ENCODE results near the gene PIGH. TPM values are rescaled to one million over a fixed set of nuclear protein-coding genes. Genes with fewer than 3 reads are reported as not detected.
A peak's percentile ranks its signal among the peaks of the same experiment; 100 is the strongest.

Gene PIGH
- polyA plus RNA-seq, 2 of the 4 experiments (the other 2 are of a cell fraction) = 21.1 to 37.2 TPM

- Histone ChIP-seq H3K27ac (no peak overlapping the region), H3K9me3 (no peaks in the 10 kb centered on the region), H3K4me2 (no peak overlapping the region), H3K4me3 (no peak overlapping the region), H3K4me1 (no peaks in the 10 kb centered on the region)
- 71% methylated on average over 7 of the region's 7 CpGs for WGBS (ENCODE audit: missing lambda C conversion rate)
- ATAC-seq (peak in 1 of 2 experiments; percentile 26; a peak in 1 of 6 replicates), FAIRE-seq (no peak), DNase-seq (ENCODE audit: low read depth in 1 of 2, low spot score in 1 of 2) (no peak)
- ChIA-PET POLR2A (interaction anchor here (1.0 kb wide), 1 partner anchor 122 kb away, joined by 3 read pairs; no protein-coding TSS in a partner anchor), CTCF (interaction anchor here (0.9 to 31.9 kb wide), 10 partner anchors 9 to 158 kb away, joined by 3 to 517 read pairs (median 28); partner anchors contain the start of genes RDH12 and VTI1B)
- TF ChIP-seq ELK1 (IDR thresholded peaks at IDR 0.05; ENCODE audit: low read depth, low read length) = no peak
- no peak for TF ChIP-seq TP53 (CRISPR knock-in tag; IDR thresholded peaks at IDR 0.05)
- no peak for TF ChIP-seq CTCF (IDR thresholded peaks at IDR 0.05)
- TF ChIP-seq SREBF2 (IDR thresholded peaks at IDR 0.05) = no peak
- TF ChIP-seq HOXA7 (CRISPR knock-in tag; IDR thresholded peaks at IDR 0.05) = no peak
- TF ChIP-seq BHLHE40 (IDR thresholded peaks at IDR 0.05; ENCODE audit: low read depth, low read length) = no peak
- no peak for TF ChIP-seq EHF (CRISPR knock-in tag; IDR thresholded peaks at IDR 0.05)
- TF ChIP-seq POLR2AphosphoS2 (conservative IDR thresholded peaks at IDR 0.05; ENCODE audit: low read length) = no peak
- no peak for TF ChIP-seq MYC (IDR thresholded peaks at IDR 0.05; ENCODE audit: borderline replicate concordance, low read length)
Observed at GRCh38 chr14:67582061-67582460, 18.0 kb downstream of the PIGH start.

GRCh38 chr14:67581643-67582042 lies 18.4 kb downstream of the PIGH start:
- H3K4me3 ChIP-seq = no peak overlapping the region
- TF ChIP-seq JUNB (IDR thresholded peaks at IDR 0.05) (no peak), EHF (CRISPR knock-in tag; IDR thresholded peaks at IDR 0.05) (no peak), ZNF302 (CRISPR knock-in tag; IDR thresholded peaks at IDR 0.05) (no peak), HOXA7 (CRISPR knock-in tag; IDR thresholded peaks at IDR 0.05) (no peak)
- no peak overlapping the region for H3K27ac ChIP-seq
- H3K4me2 ChIP-seq = no peak overlapping the region
- FAIRE-seq = peak; percentile 32
- 95% methylated on average over 1 of the region's 1 CpG for WGBS (ENCODE audit: missing lambda C conversion rate)
- CTCF ChIA-PET = interaction anchor here (0.9 to 31.9 kb wide), 10 partner anchors 9 to 158 kb away, joined by 3 to 517 read pairs (median 27); partner anchors contain the start of genes RDH12 and VTI1B
- no peaks in the 10 kb centered on the region for H3K4me1 ChIP-seq
- ATAC-seq = no peak
- POLR2A ChIA-PET = interaction anchor here (1.0 kb wide), 1 partner anchor 123 kb away, joined by 3 read pairs; no protein-coding TSS in a partner anchor
- no peak for DNase-seq (ENCODE audit: low read depth in 1 of 2, low spot score in 1 of 2)
- no peaks in the 10 kb centered on the region for H3K9me3 ChIP-seq

GRCh38 chr14:67580336-67581171 lies 19.5 kb downstream of the PIGH start:
- Histone ChIP-seq H3K4me3 (no peak overlapping the region), H3K4me2 (no peak overlapping the region), H3K27ac (no peak overlapping the region), H3K4me1 (no peaks in the 10 kb centered on the region), H3K9me3 (no peaks in the 10 kb centered on the region)
- TF ChIP-seq CTCF (IDR thresholded peaks at IDR 0.05) = no peak
- TF ChIP-seq REST (IDR thresholded peaks at IDR 0.05) = no peak
- TF ChIP-seq EHMT2 (IDR thresholded peaks at IDR 0.05; ENCODE audit: low read depth) = no peak
- no peak for TF ChIP-seq SREBF2 (IDR thresholded peaks at IDR 0.05)
- TF ChIP-seq HOXB5 (CRISPR knock-in tag; IDR thresholded peaks at IDR 0.05) = no peak
- TF ChIP-seq POLR2AphosphoS2 (conservative IDR thresholded peaks at IDR 0.05; ENCODE audit: low read length) = no peak
- no peak for TF ChIP-seq EHF (CRISPR knock-in tag; IDR thresholded peaks at IDR 0.05)
- CTCF ChIA-PET = interaction anchor here (0.6 to 31.9 kb wide), 13 partner anchors 10 to 221 kb away, joined by 3 to 517 read pairs (median 8); partner anchors contain the start of genes ATP6V1D, RDH12 and VTI1B
- DNase-seq (ENCODE audit: low read depth in 1 of 2, low spot score in 1 of 2) (peak in 1 of 2 experiments; percentile 16), FAIRE-seq (no peak), ATAC-seq (peak in 1 of 2 experiments; percentile 13; a peak in 1 of 6 replicates)
- WGBS (ENCODE audit: missing lambda C conversion rate) = 70% methylated on average over 11 of the region's 11 CpGs
- POLR2A ChIA-PET = interaction anchor here (0.7 kb wide), 1 partner anchor 20 kb away, joined by 3 read pairs; the partner anchor contains the start of gene PIGH
